Lower leg skin (tissue), 3 donors: ENCODE results near the gene SHANK3.

Experiments
- CTCF ChIP-seq, 3 donors: fragments of 450-650 bp; IDR thresholded peaks; one replicate each; pipeline ENCODE4 v1.5.1; 2016; ENCODE audit warnings: antibody characterized with exemption in 3 of 3, mild to moderate bottlenecking in 3 of 3, moderate library complexity in 2 of 3
- POLR2A ChIP-seq, 2 donors: fragments of 450-650 bp; IDR thresholded peaks; one replicate each; pipeline ENCODE4 v1.6.1; 2016 to 2017; ENCODE audit warnings: antibody characterized with exemption in 2 of 2, mild to moderate bottlenecking in 1 of 2, moderate library complexity in 1 of 2

GRCh38 chr22:50719814-50720300 lies 47.2 kb downstream of the SHANK3 start:
- TF ChIP-seq CTCF (IDR thresholded peaks at IDR 0.05) (no peak), POLR2A (IDR thresholded peaks at IDR 0.05) (no peak)
